GM12878 (cell line): Measurements from ENCODE around the gene TMEM37. TPM values are rescaled to one million over a fixed set of nuclear protein-coding genes. Genes with fewer than 3 reads are reported as not detected.

ENCODE experiments used
- ATAC-seq: fragments of 200-7000 bp; cut with Tn5 transposase; 3 replicates; pipeline ENCODE4 v1.9.1; 2020; ENCODE audit warnings: mild to moderate bottlenecking, moderate library complexity
- BruUV-seq: library from RNA; stranded (reverse); fragments of 400-500 nt; replicated peaks from 2 replicates; lab custom pipeline; 2021; lab: Mats Ljungman, UMichigan
- CTCF ChIA-PET: fragments of 300-600 bp; sonication (Branson Sonifier 250); formaldehyde crosslinking; extraction: SDS; loops from one replicate; lab custom pipeline; 2021; ENCODE audit warnings: inconsistent platforms; lab: Yijun Ruan, JAX
- POLR2A ChIA-PET: fragments of 350-600 bp; formaldehyde crosslinking; extraction: SDS; loops from one replicate; lab custom pipeline; 2021; ENCODE audit warnings: inconsistent platforms; lab: Charles Lee
- RAD21 ChIA-PET: fragments of 300-600 bp; sonication (Branson Sonifier 250); formaldehyde crosslinking; loops from one replicate; lab custom pipeline; 2023; ENCODE audit warnings: antibody characterized with exemption; ENCODE audit not compliant: unreplicated experiment; lab: Charles Lee
- SMC1A ChIA-PET: fragments of 300-600 bp; sonication (Branson Sonifier 250); formaldehyde crosslinking; loops from one replicate; lab custom pipeline; 2023; ENCODE audit not compliant: unreplicated experiment, uncharacterized antibody; lab: Charles Lee
- DNase-seq: peaks from one replicate; pipeline ENCODE4 v3.0.0-alpha.2; 2011; ENCODE audit warnings: low read depth, low spot score
- FAIRE-seq: peaks from 3 replicates; lab custom pipeline; 2011; peaks lifted over from hg19 to GRCh38; lab: Jason Lieb, UNC
- H2AFZ ChIP-seq: 2 replicates; pipeline ENCODE4 v1.6.0; 2011; ENCODE audit warnings: low read depth, low read length, control low read depth; ENCODE audit not compliant: control insufficient read depth
- H3K27ac ChIP-seq: 2 replicates; pipeline ENCODE4 v1.5.1; 2011; ENCODE audit warnings: control low read depth; ENCODE audit not compliant: control insufficient read depth, insufficient read depth
- H3K27me3 ChIP-seq, 2 experiments: replicated peaks in 1 of 2; 2 replicates each; pipeline versions ENCODE4 v1.6.0 to v1.6.1; 2011; ENCODE audit warnings: low read length in 1 of 2; ENCODE audit not compliant: control insufficient read depth in 2 of 2, insufficient read depth in 2 of 2
- H3K36me3 ChIP-seq, 2 experiments: 2 replicates each; pipeline ENCODE4 v1.5.1; 2011; ENCODE audit warnings: low read length in 1 of 2; ENCODE audit not compliant: control insufficient read depth in 2 of 2, insufficient read depth in 2 of 2
- H3K4me1 ChIP-seq: 2 replicates; pipeline ENCODE4 v1.6.1; 2011; ENCODE audit warnings: mild to moderate bottlenecking, low read length, moderate library complexity, mixed read lengths; ENCODE audit not compliant: control insufficient read depth, insufficient read depth
- H3K4me2 ChIP-seq: 2 replicates; pipeline ENCODE4 v1.6.0; 2011; ENCODE audit warnings: control low read depth; ENCODE audit not compliant: control insufficient read depth, insufficient read depth
- H3K4me3 ChIP-seq: fragments of 200-600 bp; sonication (generic); 2 replicates; pipeline ENCODE4 v1.5.1; 2016
- H3K79me2 ChIP-seq: 2 replicates; pipeline ENCODE4 v1.6.0; 2011; ENCODE audit warnings: low read length; ENCODE audit not compliant: control insufficient read depth, insufficient read depth
- H3K9ac ChIP-seq: 2 replicates; pipeline ENCODE4 v1.8.0; 2011; ENCODE audit warnings: low read length, control low read depth, mixed read lengths; ENCODE audit not compliant: control insufficient read depth, insufficient read depth
- H3K9me3 ChIP-seq: replicated peaks from 3 replicates; pipeline ENCODE4 v1.5.1; 2011; ENCODE audit warnings: mild to moderate bottlenecking, low read length; ENCODE audit not compliant: control insufficient read depth, insufficient read depth
- H4K20me1 ChIP-seq: 2 replicates; pipeline ENCODE4 v1.6.0; 2011; ENCODE audit not compliant: control insufficient read depth, insufficient read depth
- FOXM1 ChIP-seq: IDR thresholded peaks from 2 replicates; pipeline ENCODE4 v1.6.1; 2012; ENCODE audit warnings: low read depth, mild to moderate bottlenecking, inconsistent platforms, low read length, moderate library complexity
- IRF5 ChIP-seq: fragments of 450-650 bp; IDR thresholded peaks from 2 replicates; pipeline ENCODE4 v1.6.1; 2017; ENCODE audit warnings: borderline replicate concordance
- RAD21 ChIP-seq: IDR thresholded peaks from 2 replicates; pipeline ENCODE4 v1.6.1; 2011; ENCODE audit warnings: mild to moderate bottlenecking, low read depth, low read length, moderate library complexity; ENCODE audit not compliant: insufficient read depth
- SIX5 ChIP-seq: IDR thresholded peaks from 2 replicates; pipeline ENCODE4 v1.6.1; 2011; ENCODE audit warnings: mild to moderate bottlenecking, low read depth, low read length, moderate library complexity; ENCODE audit not compliant: severe bottlenecking
- TAF1 ChIP-seq: IDR thresholded peaks from 2 replicates; pipeline ENCODE4 v1.6.1; 2011; ENCODE audit warnings: mild to moderate bottlenecking, low read depth, low read length, borderline replicate concordance
- WGBS: methylation state at CpG from one replicate; pipeline ENCODE4 v1.1.6; 2016; ENCODE audit warnings: low lambda C conversion rate; ENCODE audit not compliant: insufficient replicate concordance, insufficient coverage; ENCODE audit errors: missing lambda C conversion rate; 5-methylcytosine and 5-hydroxymethylcytosine counted together
- in situ Hi-C: fragments of 300-500 bp; cut with MboI; formaldehyde crosslinking; loops from 9 replicates; pipeline ENCODE4 v1.14.3; 2018; ENCODE audit warnings: mixed read lengths
- intact Hi-C: fragments of 100-400 bp; cut with micrococcal nuclease; formaldehyde crosslinking; loops from one replicate; pipeline ENCODE4 v1.14.2; 2022; ENCODE audit not compliant: unreplicated experiment
- polyA plus RNA-seq, 11 experiments: library from polyadenylated mRNA; depleted of rRNA in 4 of 11; unstranded in 6 of 11; stranded (reverse) in 5 of 11; fragments of >200 nt; fragmentation: Nextera tagmentation in 4 of 11; fragmentation: Illumina TruSeq in 1 of 11; extraction: Ambion mirVana in 4 of 11; extraction: Trizol in 1 of 11; gene quantifications; 1 replicate in 1 of 11; 2 replicates in 10 of 11; pipeline versions ENCODE4 v1.2.1 to v1.2.3, GENCODE V29; 2011 to 2016; ENCODE audit warnings: inconsistent platforms in 2 of 11, missing spikeins in 2 of 11, low read depth in 1 of 11
- total RNA-seq, 4 experiments: library from RNA; depleted of rRNA in 3 of 4; stranded (reverse); fragments of >200 nt in 3 of 4; fragmentation: Illumina TruSeq in 1 of 4; extraction: Trizol in 1 of 4; gene quantifications; 2 replicates each; pipeline versions ENCODE4 v1.2.1 to v1.2.3, GENCODE V29; 2013 to 2021

The TMEM37 gene
- total and polyA plus RNA-seq, 10 of the 15 experiments (the other 5 are each of a cell fraction or from before 2014, with no cell fraction given), result 0.07 to 0.67 (median 0.24) TPM; not detected in 3

GRCh38 chr2:119424284-119425118 is 7.2 kb upstream of the TMEM37 start:
- no peak overlapping the region for H3K4me3 ChIP-seq
- H3K36me3 ChIP-seq, result no peaks in the 10 kb centered on the region
- 46% methylated on average over 10 of the region's 10 CpGs for WGBS
- intact Hi-C loops (no loop called here), in situ Hi-C loops (no loop called here)
- ChIA-PET SMC1A (interaction anchor here (1.0 to 1.1 kb wide), 2 partner anchors 11 to 24 kb away, joined by 3 read pairs; no protein-coding TSS in a partner anchor), POLR2A (interaction anchor here (0.6 kb wide), 1 partner anchor 12 kb away, joined by 7 read pairs; no protein-coding TSS in a partner anchor), RAD21 (no interaction called here), CTCF (interaction anchor here (0.6 to 2.3 kb wide), 3 partner anchors 48 to 190 kb away, joined by 3 to 10 read pairs (median 3); no protein-coding TSS in a partner anchor)
- H3K4me1 ChIP-seq, result peaks cover 2% of the 10 kb centered on the region; the same call in 1 of the 2 replicates
- H4K20me1 ChIP-seq, result no peaks in the 10 kb centered on the region
- TF ChIP-seq RAD21, result no peak
- TF ChIP-seq FOXM1, result no peak
- no peak for TF ChIP-seq IRF5
- TF ChIP-seq SIX5, result no peak
- TF ChIP-seq TAF1, result no peak
- no peak overlapping the region for H3K27ac ChIP-seq
- no TSS peak for BruUV-seq
- H3K4me2 ChIP-seq, result no peak overlapping the region
- peaks cover 0 to 2% of the 10 kb centered on the region in 2 experiments; a peak in 1 of 4 replicates for H3K27me3 ChIP-seq
- ATAC-seq, result no peak
- DNase-seq, result no peak
- H2AFZ ChIP-seq, result no peak overlapping the region
- H3K9me3 ChIP-seq, result peaks cover 3% of the 10 kb centered on the region; the same call in 2 of the 3 replicates
- FAIRE-seq, result no peak
- no peak overlapping the region for H3K9ac ChIP-seq
- H3K79me2 ChIP-seq, result no peaks in the 10 kb centered on the region
